Measurements from ENCODE around the gene PPP1R1B. TPM values are rescaled to one million over a fixed set of nuclear protein-coding genes. Genes with fewer than 3 reads are reported as not detected.

PPP1R1B gene
- total and polyA plus RNA-seq, 5 donors from 2014 or later: not detected

- peak overlapping the region; percentile 70 for H3K4me3 ChIP-seq (ENCODE audit: low read depth, low read length)
- H3K36me3 ChIP-seq (ENCODE audit: control insufficient read depth, insufficient read depth, low read length): no peaks in the 10 kb centered on the region
- H3K9me3 ChIP-seq (ENCODE audit: control insufficient read depth in 2 of 2, low read length in 2 of 2): no peaks in the 10 kb centered on the region
- no peaks in the 10 kb centered on the region for H3K36me3 Mint-ChIP-seq
- H3K27ac Mint-ChIP-seq: peak overlapping the region; percentile 6 to 57 (median 32)
- peaks cover 37% of the 10 kb centered on the region for H3K4me1 ChIP-seq (ENCODE audit: control insufficient read depth, insufficient read depth, low read length, poor library complexity, severe bottlenecking)
- ATAC-seq (ENCODE audit: low read depth in 2 of 2): peak; percentile 55 to 57
- peaks cover 13 to 37% (median 24%) of the 10 kb centered on the region in 4 donors for H3K4me1 Mint-ChIP-seq
- H3K27me3 ChIP-seq (ENCODE audit: control insufficient read depth, insufficient read depth, low read length): peaks cover 5% of the 10 kb centered on the region
- peaks cover 47% of the 10 kb centered on the region for H3K27me3 Mint-ChIP-seq
- H3K4me3 Mint-ChIP-seq: peak overlapping the region; percentile 63 to 77 (median 72)
- H3K27ac ChIP-seq (ENCODE audit: insufficient read depth, low read length, poor library complexity, severe bottlenecking): peak overlapping the region; percentile 63
- peak in 2 of 3 donors; percentile 34 to 35 for DNase-seq
- H3K9me3 Mint-ChIP-seq: no peaks in the 10 kb centered on the region
Observed at GRCh38 chr17:39622380-39623006, 4.3 kb upstream of the PPP1R1B start.

GRCh38 chr17:39623356-39623950 lies 3.3 kb upstream of the PPP1R1B start:
- peaks cover 48% of the 10 kb centered on the region for H3K27me3 Mint-ChIP-seq
- ATAC-seq (ENCODE audit: low read depth in 2 of 2) (peak; percentile 44 to 54), DNase-seq (peak; percentile 74 to 79 (median 78))
- peaks cover 8% of the 10 kb centered on the region for H3K27me3 ChIP-seq (ENCODE audit: control insufficient read depth, insufficient read depth, low read length)
- H3K4me3 Mint-ChIP-seq: peak overlapping the region in 3 of 4 donors; percentile 19 to 82 (median 66)
- peaks cover 31% of the 10 kb centered on the region for H3K4me1 ChIP-seq (ENCODE audit: control insufficient read depth, insufficient read depth, low read length, poor library complexity, severe bottlenecking)
- no peak overlapping the region for H3K27ac ChIP-seq (ENCODE audit: insufficient read depth, low read length, poor library complexity, severe bottlenecking)
- peaks cover 13 to 34% (median 23%) of the 10 kb centered on the region in 4 donors for H3K4me1 Mint-ChIP-seq
- peak overlapping the region in 1 of 3 donors; percentile 74 for H3K27ac Mint-ChIP-seq
- no peaks in the 10 kb centered on the region for H3K36me3 ChIP-seq (ENCODE audit: control insufficient read depth, insufficient read depth, low read length)
- H3K9me3 ChIP-seq (ENCODE audit: control insufficient read depth in 2 of 2, low read length in 2 of 2): no peaks in the 10 kb centered on the region
- no peak overlapping the region for H3K4me3 ChIP-seq (ENCODE audit: low read depth, low read length)
- no peaks in the 10 kb centered on the region for H3K9me3 Mint-ChIP-seq
- H3K36me3 Mint-ChIP-seq: no peaks in the 10 kb centered on the region

GRCh38 chr17:39624313-39624712 lies 2.4 kb upstream of the PPP1R1B start:
- no peak overlapping the region for H3K27ac ChIP-seq (ENCODE audit: insufficient read depth, low read length, poor library complexity, severe bottlenecking)
- H3K9me3 Mint-ChIP-seq: no peaks in the 10 kb centered on the region
- H3K4me1 Mint-ChIP-seq: peaks cover 13 to 32% (median 21%) of the 10 kb centered on the region in 4 donors
- H3K4me3 Mint-ChIP-seq: peak overlapping the region in 1 of 4 donors; percentile 27
- H3K4me3 ChIP-seq (ENCODE audit: low read depth, low read length): no peak overlapping the region
- ATAC-seq (ENCODE audit: low read depth in 2 of 2) (no peak), DNase-seq (no peak)
- H3K36me3 ChIP-seq (ENCODE audit: control insufficient read depth, insufficient read depth, low read length): no peaks in the 10 kb centered on the region
- no peak overlapping the region for H3K27ac Mint-ChIP-seq
- peaks cover 26% of the 10 kb centered on the region for H3K4me1 ChIP-seq (ENCODE audit: control insufficient read depth, insufficient read depth, low read length, poor library complexity, severe bottlenecking)
- peaks cover 52% of the 10 kb centered on the region for H3K27me3 Mint-ChIP-seq
- no peaks in the 10 kb centered on the region for H3K36me3 Mint-ChIP-seq
- H3K9me3 ChIP-seq (ENCODE audit: control insufficient read depth in 2 of 2, low read length in 2 of 2): no peaks in the 10 kb centered on the region
- H3K27me3 ChIP-seq (ENCODE audit: control insufficient read depth, insufficient read depth, low read length): peaks cover 11% of the 10 kb centered on the region

DNA sequence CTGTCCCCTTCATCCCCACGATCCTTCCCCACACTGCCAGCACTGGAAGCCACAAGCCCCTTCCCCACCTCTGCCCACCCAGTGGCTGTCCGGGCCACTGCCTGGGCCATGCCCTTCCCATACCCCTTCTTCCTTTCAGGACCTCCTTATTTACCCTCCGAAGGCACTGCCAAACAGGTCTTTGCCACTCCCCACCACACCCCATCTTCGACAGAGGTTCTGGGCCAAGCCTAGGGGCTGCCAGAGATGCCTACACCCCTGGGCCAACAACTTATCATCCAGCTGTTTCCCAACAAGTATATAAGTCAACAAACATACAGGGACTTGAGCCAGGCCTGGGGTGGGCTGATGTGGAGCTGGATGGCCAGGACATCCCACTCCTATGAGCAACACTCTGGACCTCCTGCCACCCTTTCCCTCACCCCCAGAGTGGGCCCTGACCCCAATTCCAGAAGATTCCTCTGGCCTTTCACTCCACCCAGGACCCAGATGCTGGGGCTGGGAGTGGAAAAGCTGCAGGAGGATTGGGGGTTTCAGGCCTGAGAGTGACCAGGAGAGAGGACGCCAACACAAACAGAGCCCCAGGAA lies 1.5 kb upstream of the PPP1R1B start:
- no peaks in the 10 kb centered on the region for H3K36me3 ChIP-seq (ENCODE audit: control insufficient read depth, insufficient read depth, low read length)
- no peak overlapping the region for H3K27ac Mint-ChIP-seq
- H3K4me3 ChIP-seq (ENCODE audit: low read depth, low read length): no peak overlapping the region
- H3K9me3 ChIP-seq (ENCODE audit: control insufficient read depth in 2 of 2, low read length in 2 of 2): no peaks in the 10 kb centered on the region
- ATAC-seq (ENCODE audit: low read depth in 2 of 2) (no peak), DNase-seq (no peak)
- H3K27me3 ChIP-seq (ENCODE audit: control insufficient read depth, insufficient read depth, low read length): peaks cover 11% of the 10 kb centered on the region
- H3K4me1 Mint-ChIP-seq: peaks cover 13 to 32% (median 21%) of the 10 kb centered on the region in 4 donors
- H3K27me3 Mint-ChIP-seq: peaks cover 54% of the 10 kb centered on the region
- H3K4me3 Mint-ChIP-seq: peak overlapping the region in 2 of 4 donors; percentile 10 to 33
- no peaks in the 10 kb centered on the region for H3K9me3 Mint-ChIP-seq
- no peaks in the 10 kb centered on the region for H3K36me3 Mint-ChIP-seq
- H3K27ac ChIP-seq (ENCODE audit: insufficient read depth, low read length, poor library complexity, severe bottlenecking): no peak overlapping the region
- H3K4me1 ChIP-seq (ENCODE audit: control insufficient read depth, insufficient read depth, low read length, poor library complexity, severe bottlenecking): peaks cover 26% of the 10 kb centered on the region

GRCh38 chr17:39627047-39627711 lies 427 bp downstream of the PPP1R1B start:
- peaks cover 23% of the 10 kb centered on the region for H3K4me1 ChIP-seq (ENCODE audit: control insufficient read depth, insufficient read depth, low read length, poor library complexity, severe bottlenecking)
- H3K27ac ChIP-seq (ENCODE audit: insufficient read depth, low read length, poor library complexity, severe bottlenecking): no peak overlapping the region
- DNase-seq (no peak), ATAC-seq (ENCODE audit: low read depth in 2 of 2) (no peak)
- Mint-ChIP-seq H3K27ac (no peak overlapping the region), H3K9me3 (peaks cover 0 to 1% (median 0%) of the 10 kb centered on the region in 7 donors), H3K4me1 (peaks cover 8 to 33% (median 18%) of the 10 kb centered on the region in 4 donors), H3K36me3 (no peaks in the 10 kb centered on the region), H3K27me3 (peaks cover 60% of the 10 kb centered on the region), H3K4me3 (peak overlapping the region in 1 of 4 donors; percentile 60)
- H3K27me3 ChIP-seq (ENCODE audit: control insufficient read depth, insufficient read depth, low read length): peaks cover 11% of the 10 kb centered on the region
- H3K36me3 ChIP-seq (ENCODE audit: control insufficient read depth, insufficient read depth, low read length): no peaks in the 10 kb centered on the region
- no peak overlapping the region for H3K4me3 ChIP-seq (ENCODE audit: low read depth, low read length)
- H3K9me3 ChIP-seq (ENCODE audit: control insufficient read depth in 2 of 2, low read length in 2 of 2): no peaks in the 10 kb centered on the region

- Mint-ChIP-seq H3K36me3 (no peaks in the 10 kb centered on the region), H3K4me1 (peaks cover under 1 to 28% (median 14%) of the 10 kb centered on the region in 4 donors), H3K4me3 (peak overlapping the region in 1 of 4 donors; percentile 23), H3K27me3 (peaks cover 56% of the 10 kb centered on the region), H3K27ac (no peak overlapping the region), H3K9me3 (peaks cover 0 to 1% (median 0%) of the 10 kb centered on the region in 7 donors)
- no peaks in the 10 kb centered on the region for H3K36me3 ChIP-seq (ENCODE audit: control insufficient read depth, insufficient read depth, low read length)
- H3K4me3 ChIP-seq (ENCODE audit: low read depth, low read length): no peak overlapping the region
- H3K4me1 ChIP-seq (ENCODE audit: control insufficient read depth, insufficient read depth, low read length, poor library complexity, severe bottlenecking): peaks cover 21% of the 10 kb centered on the region
- ATAC-seq (ENCODE audit: low read depth in 2 of 2) (no peak), DNase-seq (no peak)
- no peaks in the 10 kb centered on the region for H3K9me3 ChIP-seq (ENCODE audit: control insufficient read depth in 2 of 2, low read length in 2 of 2)
- H3K27me3 ChIP-seq (ENCODE audit: control insufficient read depth, insufficient read depth, low read length): peaks cover 11% of the 10 kb centered on the region
- no peak overlapping the region for H3K27ac ChIP-seq (ENCODE audit: insufficient read depth, low read length, poor library complexity, severe bottlenecking)
Observed at GRCh38 chr17:39627712-39628516, 1.2 kb downstream of the PPP1R1B start.

All from CD4-positive, CD25-positive, alpha-beta regulatory T cell (primary cell).